ENCODE results near the gene ART5. TPM values are rescaled to one million over a fixed set of nuclear protein-coding genes. Genes with fewer than 3 reads are reported as not detected.

The ART5 gene
- polyA plus RNA-seq (2012; ENCODE audit: insufficient read depth, insufficient read length): not detected

GRCh38 chr11:3641701-3642070 is at the start of gene ART5:
Gene ART5 (minus strand): TSS chr11:3641992. CDS start chr11:3641862, 130 bp downstream.
- DNase-seq (ENCODE audit: low read depth, low spot score): no peak
- peak within 1 kb of the TSS; percentile 46 for H3K4me3 ChIP-seq (ENCODE audit: low read length)

DNA sequence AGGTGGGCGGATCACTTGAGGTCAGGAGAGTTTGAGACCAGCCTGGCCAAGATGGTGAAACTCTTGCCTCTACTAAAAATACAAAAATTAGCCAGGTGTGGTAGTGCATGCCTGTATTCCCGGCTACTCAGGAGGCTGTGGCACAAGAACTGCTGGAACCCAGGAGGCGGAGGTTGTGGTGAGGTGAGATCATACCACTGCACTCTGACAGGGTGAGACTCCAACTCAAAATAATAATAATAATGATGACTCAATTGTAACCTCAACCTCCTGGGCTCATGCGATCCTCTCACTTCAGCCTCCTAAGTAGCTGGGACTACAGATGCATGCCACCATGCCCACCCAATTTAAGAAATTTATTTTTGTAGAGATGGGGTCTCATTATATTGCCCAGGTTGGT is 45.0 kb upstream of the ART5 start:
- H3K4me3 ChIP-seq (ENCODE audit: low read length): no peak overlapping the region
- DNase-seq (ENCODE audit: low read depth, low spot score): no peak

DNA sequence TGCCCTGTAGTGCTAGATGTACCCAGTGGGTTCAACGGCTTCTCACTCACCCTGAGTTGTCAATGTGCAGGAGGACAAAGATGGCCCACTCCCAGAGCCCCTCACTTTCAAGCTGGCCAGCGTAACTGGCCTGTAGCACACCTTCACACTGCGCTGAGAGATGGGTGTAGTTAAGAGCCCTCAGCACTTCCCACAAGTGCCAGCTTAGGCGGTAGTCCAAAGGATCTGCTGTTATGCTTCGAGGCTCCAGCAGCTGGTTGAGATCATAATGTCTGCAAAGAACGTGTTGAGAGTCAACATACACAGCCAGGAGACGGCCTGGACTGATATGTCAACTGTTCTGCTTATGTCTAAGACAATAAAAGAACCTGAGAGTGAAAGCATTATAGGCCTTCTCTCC is 44.1 kb upstream of the ART5 start:
- H3K4me3 ChIP-seq (ENCODE audit: low read length): no peak overlapping the region
- no peak for DNase-seq (ENCODE audit: low read depth, low spot score)

DNA sequence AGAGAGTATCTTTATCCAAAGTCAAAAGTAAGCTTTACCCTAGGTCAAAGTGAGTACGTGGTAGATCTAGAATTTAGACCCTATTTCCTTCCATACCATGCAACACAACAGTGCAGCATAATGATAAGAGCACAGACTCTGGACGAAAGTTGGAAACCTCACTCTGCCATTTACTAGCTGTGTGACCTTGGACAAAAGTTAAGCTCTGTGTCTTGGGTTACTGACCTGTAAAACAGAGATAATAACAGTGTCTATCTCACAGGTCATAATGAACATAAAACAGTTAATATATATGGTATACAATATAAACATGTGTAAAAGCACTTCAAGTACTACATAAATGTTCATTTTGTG is 43.0 kb upstream of the ART5 start:
- no peak for DNase-seq (ENCODE audit: low read depth, low spot score)
- H3K4me3 ChIP-seq (ENCODE audit: low read length): no peak overlapping the region

DNA sequence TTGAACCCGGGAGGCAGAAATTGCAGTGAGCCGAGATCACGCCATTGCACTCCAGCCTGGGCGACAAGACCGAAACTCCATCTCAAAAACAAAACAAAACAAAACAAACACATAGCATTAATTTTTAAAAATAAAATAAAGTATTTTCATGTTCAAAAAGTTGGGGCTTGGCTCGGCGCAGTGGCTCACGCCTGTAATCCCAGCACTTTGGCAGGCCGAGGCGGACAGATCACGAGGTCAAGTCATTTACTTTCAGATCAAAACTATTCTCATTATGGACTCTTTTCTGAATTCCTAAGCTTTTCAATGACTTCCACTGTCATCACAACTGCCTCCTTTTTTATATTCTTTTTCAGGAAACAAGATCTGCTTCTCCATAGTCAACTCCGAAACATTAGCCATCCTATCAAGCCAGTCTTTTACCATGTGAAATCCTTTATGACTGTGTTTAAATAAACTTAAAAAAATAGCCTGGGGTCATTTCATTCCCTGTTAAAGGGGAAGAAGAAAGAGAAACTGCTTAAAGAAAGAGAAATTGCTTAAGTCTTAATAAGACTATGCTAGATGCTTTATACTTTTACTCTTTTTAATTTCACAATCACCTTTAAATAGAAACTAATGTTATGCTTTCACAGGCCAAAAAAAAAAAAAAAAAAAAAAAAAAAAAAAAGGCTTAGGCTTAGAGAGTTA is 42.5 kb upstream of the ART5 start:
- no peak for DNase-seq (ENCODE audit: low read depth, low spot score)
- no peak overlapping the region for H3K4me3 ChIP-seq (ENCODE audit: low read length)

- DNase-seq (ENCODE audit: low read depth, low spot score): no peak
Observed at GRCh38 chr11:3683039-3683438, 41.2 kb upstream of the ART5 start.

DNA sequence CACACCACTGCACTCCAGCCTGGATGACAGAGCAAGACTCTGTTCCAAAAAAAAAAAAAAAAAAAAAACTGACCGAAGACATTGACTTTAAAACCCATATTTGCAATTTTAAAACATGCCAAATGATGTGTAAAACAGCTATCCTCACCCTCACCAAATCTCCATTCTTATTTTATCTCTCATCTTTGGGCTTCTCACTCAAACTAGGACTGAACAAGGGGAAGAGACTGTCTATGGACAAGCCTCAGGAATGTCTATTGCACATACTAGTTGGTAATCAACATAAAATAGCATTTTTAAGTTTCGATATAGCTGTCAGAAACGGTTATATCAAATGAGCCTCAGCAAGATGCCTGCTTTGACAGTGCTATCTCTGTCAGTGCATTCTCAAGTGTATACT is 37.3 kb upstream of the ART5 start:
- no peak overlapping the region for H3K4me3 ChIP-seq (ENCODE audit: low read length)
- no peak for DNase-seq (ENCODE audit: low read depth, low spot score)

More at GRCh38 chr11:3683039-3683438, 41.2 kb upstream of the ART5 start:
- no peak overlapping the region for H3K4me3 ChIP-seq (ENCODE audit: low read length)

DNA sequence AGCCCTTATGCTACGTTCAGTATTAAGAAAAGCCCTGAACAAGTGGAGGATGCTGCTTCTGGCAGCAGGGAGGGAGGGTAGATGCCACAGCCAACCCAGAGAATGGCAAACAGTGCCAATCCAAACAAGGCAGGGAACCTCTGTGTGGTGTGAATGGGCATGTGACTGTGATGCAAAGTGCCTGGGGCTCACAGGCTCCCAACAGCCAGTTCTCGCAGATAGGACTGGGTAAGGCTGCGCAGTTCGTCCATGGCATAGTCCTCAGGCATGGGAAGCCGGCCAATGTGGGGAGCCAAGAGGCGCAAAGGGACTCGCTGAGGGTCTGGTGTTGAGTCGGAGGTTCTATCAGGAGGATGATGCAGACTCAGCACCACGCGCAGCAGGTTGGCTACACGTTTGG is 34.2 kb upstream of the ART5 start:
- no peak for DNase-seq (ENCODE audit: low read depth, low spot score)
- no peak overlapping the region for H3K4me3 ChIP-seq (ENCODE audit: low read length)

- no peak for DNase-seq (ENCODE audit: low read depth, low spot score)
Observed at GRCh38 chr11:3674189-3674588, 32.4 kb upstream of the ART5 start.

DNA sequence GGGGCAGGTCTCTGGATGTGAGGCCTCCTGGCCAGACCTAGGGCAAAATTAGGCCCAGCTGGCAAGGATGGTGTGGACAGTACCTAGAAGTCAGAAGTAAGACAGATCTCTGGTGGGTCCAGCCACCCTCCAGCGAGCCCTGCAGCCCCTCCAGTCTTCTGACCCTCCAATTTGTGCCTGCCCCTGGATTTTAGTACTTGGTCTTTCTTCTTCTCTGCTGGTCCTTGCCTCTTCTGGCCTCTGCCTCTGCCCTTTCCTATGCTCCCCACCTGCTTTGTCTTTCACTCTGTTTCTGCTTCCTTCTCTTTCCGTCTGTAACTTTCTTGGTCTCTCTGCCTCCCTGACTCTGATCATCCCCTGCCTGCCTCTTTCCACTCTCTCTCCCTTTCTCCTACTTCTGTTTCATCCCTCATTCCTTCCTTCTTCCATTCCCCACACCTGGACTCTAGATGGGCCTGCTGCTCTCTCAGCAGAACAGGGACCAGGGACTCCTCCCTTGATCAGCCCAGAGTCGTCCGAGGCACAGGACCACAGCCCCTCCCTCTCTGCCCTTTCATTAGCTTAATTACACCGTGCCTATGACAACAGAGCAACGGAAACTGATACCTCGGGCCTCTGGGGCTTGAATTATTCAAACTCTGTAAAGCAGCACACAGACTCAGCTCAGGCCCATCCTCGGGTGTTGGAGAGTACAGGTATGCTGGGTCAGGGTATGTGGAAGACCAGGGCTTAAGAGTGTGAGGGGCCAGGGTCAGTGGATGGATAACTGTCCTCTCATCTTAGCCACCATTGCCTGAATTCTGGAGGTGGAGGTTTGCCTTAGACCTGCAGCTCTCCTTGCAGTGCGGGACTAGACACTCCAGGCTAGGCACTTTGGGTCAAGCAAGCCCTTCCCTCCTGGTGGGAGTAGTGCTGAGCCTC is 29.8 kb upstream of the ART5 start, which contains the start of gene CHRNA10:
Gene CHRNA10 (minus strand): TSS at position 51 of the 921 bp plus-strand sequence. CDS start 72 bp downstream, outside the sequence.
- H3K4me3 ChIP-seq (ENCODE audit: low read length): no peak within 1 kb of the TSS
- no peak for DNase-seq (ENCODE audit: low read depth, low spot score)

More at GRCh38 chr11:3674189-3674588, 32.4 kb upstream of the ART5 start:
- no peak overlapping the region for H3K4me3 ChIP-seq (ENCODE audit: low read length)

DNA sequence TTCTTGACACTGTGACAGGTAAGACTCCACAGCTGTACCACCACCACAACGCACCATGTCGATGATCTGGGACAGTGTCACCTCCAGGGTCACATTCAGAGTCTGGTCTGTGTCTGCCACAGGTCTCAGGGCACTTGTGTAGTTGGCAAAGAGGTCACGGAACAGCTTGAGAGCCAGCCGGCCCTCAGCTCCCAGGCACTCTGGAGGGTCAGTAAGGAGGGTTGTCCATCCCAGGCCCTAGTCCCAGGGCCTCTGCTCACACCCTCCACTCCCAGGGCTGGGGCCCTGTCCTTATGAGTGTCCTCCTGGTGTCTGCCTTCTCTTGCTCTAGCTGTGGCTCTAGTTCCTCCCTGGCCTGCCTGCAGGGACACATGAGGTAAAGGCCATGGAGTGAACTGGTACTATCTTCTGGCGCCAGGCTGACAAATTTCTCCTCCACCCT is 28.0 kb upstream of the ART5 start:
- H3K4me3 ChIP-seq (ENCODE audit: low read length): no peak overlapping the region
- DNase-seq (ENCODE audit: low read depth, low spot score): no peak

GRCh38 chr11:3669128-3669527 is 27.3 kb upstream of the ART5 start:
- DNase-seq (ENCODE audit: low read depth, low spot score): no peak
- H3K4me3 ChIP-seq (ENCODE audit: low read length): no peak overlapping the region

- DNase-seq (ENCODE audit: low read depth, low spot score): no peak
- no peak overlapping the region for H3K4me3 ChIP-seq (ENCODE audit: low read length)
Observed at GRCh38 chr11:3667149-3668035, 25.6 kb upstream of the ART5 start.

DNA sequence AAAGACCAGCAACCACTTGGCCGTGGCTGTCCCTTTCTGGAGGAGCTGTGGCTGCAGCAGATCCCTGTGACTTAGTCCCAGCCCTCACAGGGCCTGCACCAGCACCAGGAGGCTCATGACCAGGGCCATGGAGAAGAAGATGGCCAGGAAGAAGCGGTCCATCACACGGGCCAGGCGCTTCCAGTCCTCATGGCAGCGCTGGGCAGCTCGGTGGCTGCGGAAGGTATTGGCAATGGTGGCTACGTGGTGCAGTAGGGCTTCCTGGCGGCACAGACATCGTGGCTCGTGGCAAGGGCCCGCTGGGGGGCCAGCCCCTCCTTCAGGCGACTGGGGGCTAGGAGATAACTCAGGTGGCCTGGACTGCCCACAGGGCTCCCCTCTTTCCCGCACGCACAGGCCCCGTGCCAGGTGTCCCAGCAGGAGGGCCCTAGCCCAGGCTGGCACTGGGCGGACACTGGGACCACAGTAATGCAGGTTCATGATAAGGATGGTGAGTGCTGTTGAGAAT is 24.3 kb upstream of the ART5 start:
- H3K4me3 ChIP-seq (ENCODE audit: low read length): no peak overlapping the region
- DNase-seq (ENCODE audit: low read depth, low spot score): no peak

- no peak for DNase-seq (ENCODE audit: low read depth, low spot score)
- H3K4me3 ChIP-seq (ENCODE audit: low read length): no peak overlapping the region
Observed at GRCh38 chr11:3665336-3666022, 23.7 kb upstream of the ART5 start.

DNA sequence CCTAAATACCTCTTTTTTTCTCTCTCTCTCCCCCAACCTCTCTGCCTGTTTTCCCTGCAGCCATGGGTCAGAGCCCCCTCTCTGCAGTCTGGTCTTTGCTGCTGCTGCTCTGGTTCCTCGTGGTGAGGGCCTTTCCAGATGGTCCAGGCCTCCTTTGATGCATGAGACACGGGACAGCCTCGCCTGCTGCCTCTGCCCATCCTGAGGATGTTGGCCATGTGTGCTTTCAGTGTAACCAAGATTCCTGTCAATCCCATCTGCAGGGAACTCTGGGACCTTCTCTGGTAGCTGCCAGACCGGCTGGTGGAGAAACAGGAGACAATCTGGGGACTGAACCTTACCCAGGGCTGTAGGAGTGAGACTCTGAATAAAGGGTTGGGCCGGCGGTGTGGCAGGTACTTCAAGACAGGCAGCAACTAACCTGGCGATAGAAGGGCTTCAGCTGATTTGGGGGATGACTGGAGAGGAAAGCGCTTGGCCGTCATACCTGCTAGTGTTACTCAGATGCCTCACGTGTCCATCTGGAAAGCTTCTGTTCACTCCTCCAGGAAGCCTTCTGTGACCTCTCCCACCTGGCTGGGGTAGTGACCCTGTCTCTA is 22.3 kb upstream of the ART5 start:
- H3K4me3 ChIP-seq (ENCODE audit: low read length): no peak overlapping the region
- no peak for DNase-seq (ENCODE audit: low read depth, low spot score)

DNA sequence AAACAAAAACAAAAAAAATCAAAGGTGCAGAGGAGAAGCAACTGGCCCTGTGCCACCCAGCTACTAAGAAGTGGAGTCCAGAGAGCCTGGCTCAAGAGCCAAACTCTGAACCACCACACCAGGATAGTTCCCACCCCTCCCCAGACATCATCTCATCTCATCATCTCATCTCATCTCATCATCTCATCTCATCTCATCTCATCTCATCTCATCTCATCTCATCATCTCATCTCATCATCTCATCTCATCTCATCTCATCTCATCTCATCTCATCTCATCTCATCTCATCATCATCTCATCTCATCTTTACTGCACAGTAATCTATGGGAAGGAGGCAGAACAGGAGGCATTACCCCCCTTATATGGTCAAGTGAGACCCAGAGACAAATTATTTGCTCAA is 21.1 kb upstream of the ART5 start:
- no peak for DNase-seq (ENCODE audit: low read depth, low spot score)
- H3K4me3 ChIP-seq (ENCODE audit: low read length): no peak overlapping the region

- H3K4me3 ChIP-seq (ENCODE audit: low read length): no peak overlapping the region
- no peak for DNase-seq (ENCODE audit: low read depth, low spot score)
Observed at GRCh38 chr11:3660960-3661359, 19.2 kb upstream of the ART5 start.
